ENCODE measurements around the gene ATP5F1D.

Gene ATP5F1D

DNA sequence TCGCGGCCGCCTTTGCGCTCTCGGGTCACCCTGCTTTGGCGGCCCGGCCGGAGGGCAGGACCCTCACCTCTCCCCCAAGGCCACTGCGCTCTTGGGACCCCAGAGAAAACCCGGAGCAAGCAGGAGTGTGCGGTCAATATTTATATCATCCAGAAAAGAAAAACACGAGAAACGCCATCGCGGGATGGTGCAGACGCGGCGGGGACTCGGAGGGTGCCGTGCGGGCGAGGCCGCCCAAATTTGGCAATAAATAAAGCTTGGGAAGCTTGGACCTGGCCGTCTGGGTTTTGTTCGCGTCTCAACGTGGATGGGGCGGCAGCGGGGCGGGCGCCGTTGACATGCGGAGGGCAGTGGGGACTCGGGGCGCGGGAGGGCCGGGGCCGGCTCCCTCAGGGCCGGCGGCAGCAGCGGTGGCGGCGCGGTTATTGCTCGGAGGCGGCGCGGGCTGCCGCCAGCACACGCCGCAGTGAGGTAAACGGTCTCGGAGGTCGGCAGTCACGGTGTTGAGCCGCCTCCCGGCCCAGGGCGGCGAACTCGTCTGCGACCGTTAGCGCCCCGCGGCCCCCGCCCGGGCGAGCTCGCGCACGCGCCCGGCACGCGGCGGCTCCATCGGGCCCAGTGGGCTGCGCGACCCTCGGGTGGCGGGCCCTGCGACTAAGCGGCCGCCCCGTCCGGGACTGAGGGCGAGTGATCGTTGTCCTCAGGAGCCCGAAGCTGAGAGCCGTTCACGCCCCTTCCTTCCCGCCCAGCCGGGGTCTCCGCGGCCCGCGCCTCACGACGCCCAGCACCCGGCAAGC is 13.2 kb upstream of the ATP5F1D start:
- H3K4me3 ChIP-seq (ENCODE audit: low read depth, low read length), result no peak overlapping the region
- H3K27me3 ChIP-seq (ENCODE audit: insufficient read depth, low read length), result no peaks in the 10 kb centered on the region
- no peaks in the 10 kb centered on the region for H3K4me1 ChIP-seq (ENCODE audit: control insufficient read depth, insufficient read depth, low read length, unreplicated experiment)
- H2AFZ ChIP-seq (ENCODE audit: low read length, unreplicated experiment), result no peak overlapping the region
- H3K79me2 ChIP-seq (ENCODE audit: control insufficient read depth, insufficient read depth, low read length, unreplicated experiment), result no peaks in the 10 kb centered on the region
- no peaks in the 10 kb centered on the region for H3K36me3 ChIP-seq (ENCODE audit: insufficient read depth, low read length)
- no peak overlapping the region for H3K27ac ChIP-seq (ENCODE audit: low read depth, low read length)

DNA sequence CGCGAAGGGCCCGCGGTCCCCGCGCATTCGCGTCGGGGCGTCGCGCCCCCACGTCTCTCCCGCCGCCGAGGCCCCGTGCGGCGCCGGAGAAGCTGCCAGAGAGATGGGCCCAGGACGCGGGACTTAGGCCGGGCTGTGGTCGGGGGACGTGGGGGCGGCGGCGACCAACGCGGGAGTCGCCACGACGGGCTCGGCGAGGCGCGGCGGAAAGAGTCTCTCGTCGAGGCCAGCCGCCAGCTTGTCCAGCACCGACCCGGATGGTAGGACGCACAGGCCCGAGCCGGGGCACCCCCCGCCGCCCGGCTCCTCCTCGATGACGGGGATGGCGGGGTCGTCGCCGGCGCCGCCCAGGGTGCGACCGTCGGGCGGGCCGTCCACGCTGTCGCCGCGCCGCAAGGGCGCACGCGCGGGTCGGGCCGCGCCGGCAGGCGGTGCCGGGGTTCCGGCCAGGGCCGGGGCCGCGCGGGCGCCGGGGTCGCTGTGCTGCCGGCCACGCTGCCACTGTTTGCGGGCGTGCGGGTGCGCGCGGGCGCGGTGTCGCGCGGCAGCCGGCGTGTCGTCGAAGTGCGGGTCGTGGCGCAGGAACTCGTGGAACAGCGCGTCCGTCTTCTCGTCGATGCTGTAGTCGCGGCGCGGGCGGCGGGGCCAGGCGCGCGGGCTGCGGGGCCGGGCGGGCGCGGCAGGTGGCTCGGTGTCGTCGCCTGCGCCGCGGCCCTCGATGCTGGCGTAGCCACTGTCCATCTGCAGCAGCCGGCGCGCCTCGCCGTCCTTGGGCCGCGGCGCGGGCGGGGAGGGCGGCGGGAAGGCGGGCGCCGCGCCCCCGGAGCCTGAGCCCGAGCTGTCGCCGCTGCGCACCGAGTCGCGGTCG is 12.3 kb upstream of the ATP5F1D start:
- Histone ChIP-seq H3K4me3 (ENCODE audit: low read depth, low read length) (no peak overlapping the region), H3K27me3 (ENCODE audit: insufficient read depth, low read length) (no peaks in the 10 kb centered on the region), H3K27ac (ENCODE audit: low read depth, low read length) (no peak overlapping the region), H3K79me2 (ENCODE audit: control insufficient read depth, insufficient read depth, low read length, unreplicated experiment) (no peaks in the 10 kb centered on the region), H2AFZ (ENCODE audit: low read length, unreplicated experiment) (no peak overlapping the region), H3K4me1 (ENCODE audit: control insufficient read depth, insufficient read depth, low read length, unreplicated experiment) (no peaks in the 10 kb centered on the region), H3K36me3 (ENCODE audit: insufficient read depth, low read length) (no peaks in the 10 kb centered on the region)

DNA sequence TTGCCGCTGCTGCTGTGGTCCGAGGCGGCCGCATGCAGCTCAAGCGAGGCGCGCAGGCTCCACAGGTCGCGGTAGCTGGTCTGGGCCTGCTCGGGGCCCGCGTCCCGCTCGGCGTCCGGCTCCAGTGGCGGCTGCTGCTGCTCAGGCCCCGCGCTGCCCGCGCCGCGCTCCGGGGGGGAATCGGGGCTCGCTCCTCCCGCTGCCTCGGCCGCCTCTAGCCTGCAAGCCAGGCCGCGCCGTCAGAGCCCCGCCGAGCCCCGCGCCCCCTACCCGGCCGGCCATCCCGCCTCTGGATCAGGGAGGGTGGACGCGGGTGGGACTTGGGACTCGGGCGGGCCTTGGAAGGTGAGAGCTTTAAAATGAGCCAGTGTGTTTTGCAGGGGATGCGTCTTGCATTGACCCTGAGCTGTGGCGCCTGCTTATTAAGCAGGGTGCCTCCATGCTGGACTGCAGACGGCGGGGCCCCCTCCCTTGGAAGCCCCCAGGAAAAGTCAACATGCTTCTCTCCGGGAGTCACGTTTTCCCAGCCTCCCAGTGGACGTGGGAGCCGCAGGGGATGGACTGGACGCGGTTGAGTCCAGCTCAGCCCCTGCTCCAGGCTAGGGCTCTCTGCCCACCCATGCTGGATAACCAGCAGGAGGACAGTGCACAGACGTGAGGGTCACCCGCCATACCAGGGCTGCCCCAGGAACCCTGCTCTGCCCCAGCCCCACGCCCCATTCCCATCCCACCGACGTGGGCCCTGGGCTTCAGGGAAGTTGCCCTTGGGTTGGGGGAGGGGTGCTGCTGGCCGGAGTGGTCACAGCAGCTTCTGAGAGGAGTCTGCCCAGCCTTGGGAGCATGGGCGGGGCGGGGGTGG is 11.4 kb upstream of the ATP5F1D start:
- Histone ChIP-seq H3K79me2 (ENCODE audit: control insufficient read depth, insufficient read depth, low read length, unreplicated experiment) (no peaks in the 10 kb centered on the region), H3K27me3 (ENCODE audit: insufficient read depth, low read length) (no peaks in the 10 kb centered on the region), H3K27ac (ENCODE audit: low read depth, low read length) (no peak overlapping the region), H2AFZ (ENCODE audit: low read length, unreplicated experiment) (no peak overlapping the region), H3K36me3 (ENCODE audit: insufficient read depth, low read length) (no peaks in the 10 kb centered on the region), H3K4me1 (ENCODE audit: control insufficient read depth, insufficient read depth, low read length, unreplicated experiment) (no peaks in the 10 kb centered on the region), H3K4me3 (ENCODE audit: low read depth, low read length) (no peak overlapping the region)

DNA sequence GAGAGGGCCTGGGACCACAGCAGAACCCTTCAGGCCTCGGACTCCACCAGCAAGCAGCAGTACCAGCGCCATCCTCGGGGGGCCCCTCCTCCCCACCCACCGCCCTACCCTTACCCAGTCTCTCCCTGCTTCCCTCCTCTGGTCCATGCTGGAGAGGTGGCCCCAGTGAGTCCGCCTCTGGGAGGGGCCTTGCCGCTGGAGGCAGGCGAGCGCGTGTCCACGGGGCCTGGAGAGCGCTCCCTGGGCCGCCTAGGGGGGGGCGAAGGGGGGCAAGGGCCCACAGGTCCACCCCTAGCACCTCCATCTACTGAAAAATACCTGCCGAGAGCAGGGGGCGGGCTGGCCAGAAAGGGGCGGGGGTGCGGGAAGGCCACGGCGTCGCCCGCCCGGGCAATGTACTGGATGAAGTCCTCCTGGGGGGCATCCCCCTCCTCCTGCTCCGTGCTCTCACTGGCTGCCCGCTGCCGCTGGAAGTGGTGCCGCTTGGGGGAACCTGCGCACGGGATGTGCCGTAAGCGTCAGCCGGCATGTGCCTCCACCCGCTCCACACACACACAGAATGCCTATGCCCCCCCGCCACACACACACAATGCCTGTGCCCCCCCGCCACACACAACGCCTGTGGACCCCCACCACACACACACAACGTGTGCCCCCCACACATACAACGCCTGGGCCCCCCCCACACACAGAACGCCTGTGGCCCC is 10.6 kb upstream of the ATP5F1D start:
- no peaks in the 10 kb centered on the region for H3K79me2 ChIP-seq (ENCODE audit: control insufficient read depth, insufficient read depth, low read length, unreplicated experiment)
- no peaks in the 10 kb centered on the region for H3K27me3 ChIP-seq (ENCODE audit: insufficient read depth, low read length)
- peaks cover 1% of the 10 kb centered on the region for H3K4me1 ChIP-seq (ENCODE audit: control insufficient read depth, insufficient read depth, low read length, unreplicated experiment)
- H3K4me3 ChIP-seq (ENCODE audit: low read depth, low read length), result no peak overlapping the region
- H3K36me3 ChIP-seq (ENCODE audit: insufficient read depth, low read length), result no peaks in the 10 kb centered on the region
- H2AFZ ChIP-seq (ENCODE audit: low read length, unreplicated experiment), result no peak overlapping the region
- H3K27ac ChIP-seq (ENCODE audit: low read depth, low read length), result no peak overlapping the region

DNA sequence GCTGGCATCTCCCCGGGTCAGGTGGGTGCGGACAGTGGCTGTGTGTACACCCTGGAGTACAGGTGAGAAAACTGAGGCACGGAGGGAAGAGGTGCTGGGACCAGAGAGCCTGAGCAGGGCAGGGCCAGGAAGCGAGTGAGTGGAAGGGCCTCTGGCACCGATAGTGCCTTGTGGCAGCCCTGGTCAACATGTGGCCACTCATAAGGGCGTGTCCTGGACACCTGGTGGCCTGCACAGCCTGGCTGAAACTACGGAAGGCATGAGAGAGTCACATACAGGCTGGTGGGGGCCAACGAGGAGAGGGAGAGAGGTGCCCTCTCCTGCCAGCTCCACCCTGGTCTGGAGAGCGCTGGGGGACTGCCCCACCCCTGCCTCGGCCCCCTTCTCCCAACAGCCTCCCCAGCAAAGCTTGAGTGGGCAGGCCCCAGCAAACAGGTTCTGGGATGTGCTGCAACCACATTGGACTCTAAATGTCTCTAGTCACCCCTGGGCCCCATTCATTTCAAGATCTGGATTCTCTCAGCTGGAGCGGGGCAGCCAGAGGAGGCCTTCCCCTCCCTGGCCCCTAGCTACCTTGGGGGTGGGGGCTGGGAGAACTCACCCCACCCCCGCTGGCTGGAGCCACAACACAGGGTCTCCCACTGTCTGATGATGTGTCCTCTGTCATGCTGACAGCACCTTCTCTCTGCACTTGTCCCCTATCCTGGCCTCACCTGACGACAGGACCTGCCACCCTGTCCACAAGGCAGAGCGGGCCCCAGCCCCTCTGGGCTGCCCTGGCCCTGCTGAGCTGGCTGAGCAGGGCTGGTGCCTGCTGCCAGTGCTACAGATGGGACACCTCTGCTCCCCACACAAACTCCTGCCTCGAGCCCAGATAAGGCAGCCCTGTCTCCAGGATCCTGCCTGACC is 9.6 kb upstream of the ATP5F1D start:
- H3K27me3 ChIP-seq (ENCODE audit: insufficient read depth, low read length), result no peaks in the 10 kb centered on the region
- H3K4me1 ChIP-seq (ENCODE audit: control insufficient read depth, insufficient read depth, low read length, unreplicated experiment), result peaks cover 7% of the 10 kb centered on the region
- no peaks in the 10 kb centered on the region for H3K79me2 ChIP-seq (ENCODE audit: control insufficient read depth, insufficient read depth, low read length, unreplicated experiment)
- H3K27ac ChIP-seq (ENCODE audit: low read depth, low read length), result no peak overlapping the region
- H3K36me3 ChIP-seq (ENCODE audit: insufficient read depth, low read length), result no peaks in the 10 kb centered on the region
- no peak overlapping the region for H2AFZ ChIP-seq (ENCODE audit: low read length, unreplicated experiment)
- no peak overlapping the region for H3K4me3 ChIP-seq (ENCODE audit: low read depth, low read length)

DNA sequence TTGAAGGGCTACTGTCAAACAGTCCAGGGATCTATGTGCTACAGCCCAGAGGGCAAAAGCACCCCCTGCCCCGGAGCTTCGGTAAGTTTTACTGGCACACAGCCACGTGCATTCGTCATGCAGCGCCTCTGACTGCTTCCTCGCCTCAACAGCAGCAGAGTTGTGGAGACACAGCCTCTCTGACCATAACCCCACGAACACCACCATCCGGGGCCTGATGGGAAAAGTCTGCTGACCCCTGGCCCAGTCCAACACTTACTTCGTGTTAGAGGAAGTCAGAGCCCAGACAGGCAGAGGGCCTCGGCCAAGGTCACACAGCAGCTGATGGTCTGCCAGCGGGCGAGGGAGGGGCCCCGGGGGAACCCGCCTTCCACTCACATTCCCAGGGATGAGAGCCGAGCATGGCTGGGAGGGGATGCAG is 8.9 kb upstream of the ATP5F1D start:
- Histone ChIP-seq H3K4me1 (ENCODE audit: control insufficient read depth, insufficient read depth, low read length, unreplicated experiment) (peaks cover 7% of the 10 kb centered on the region), H3K27ac (ENCODE audit: low read depth, low read length) (no peak overlapping the region), H3K79me2 (ENCODE audit: control insufficient read depth, insufficient read depth, low read length, unreplicated experiment) (no peaks in the 10 kb centered on the region), H2AFZ (ENCODE audit: low read length, unreplicated experiment) (no peak overlapping the region), H3K4me3 (ENCODE audit: low read depth, low read length) (no peak overlapping the region), H3K36me3 (ENCODE audit: insufficient read depth, low read length) (no peaks in the 10 kb centered on the region), H3K27me3 (ENCODE audit: insufficient read depth, low read length) (no peaks in the 10 kb centered on the region)

DNA sequence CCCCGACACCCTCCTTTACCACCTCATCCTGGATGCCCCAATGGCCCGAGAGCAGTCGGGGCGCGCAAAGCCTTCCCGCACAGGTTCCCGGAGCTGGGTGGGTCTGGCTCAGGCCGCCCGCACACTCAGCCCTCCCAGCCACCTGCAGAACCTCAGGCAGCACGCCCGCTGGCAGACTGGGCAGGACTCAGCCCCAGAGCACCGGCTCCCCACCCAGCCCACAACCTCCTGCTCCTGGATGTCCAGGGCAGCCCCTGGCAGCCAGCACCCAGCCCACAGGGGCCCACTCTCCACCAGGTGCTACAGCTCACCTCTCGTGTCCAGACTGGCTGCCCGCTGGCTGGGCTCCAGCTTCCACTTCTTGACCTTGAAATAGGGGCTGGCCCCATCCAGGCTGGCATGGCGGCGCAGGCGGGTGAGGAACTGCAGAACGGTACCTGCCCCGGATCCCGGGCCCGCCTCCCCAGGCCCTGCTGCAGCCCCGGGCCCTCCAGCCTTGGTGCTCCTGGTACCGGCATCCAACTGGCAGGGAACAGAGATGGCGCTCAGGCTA is 8.4 kb upstream of the ATP5F1D start:
- H3K4me1 ChIP-seq (ENCODE audit: control insufficient read depth, insufficient read depth, low read length, unreplicated experiment), result peaks cover 7% of the 10 kb centered on the region

DNA sequence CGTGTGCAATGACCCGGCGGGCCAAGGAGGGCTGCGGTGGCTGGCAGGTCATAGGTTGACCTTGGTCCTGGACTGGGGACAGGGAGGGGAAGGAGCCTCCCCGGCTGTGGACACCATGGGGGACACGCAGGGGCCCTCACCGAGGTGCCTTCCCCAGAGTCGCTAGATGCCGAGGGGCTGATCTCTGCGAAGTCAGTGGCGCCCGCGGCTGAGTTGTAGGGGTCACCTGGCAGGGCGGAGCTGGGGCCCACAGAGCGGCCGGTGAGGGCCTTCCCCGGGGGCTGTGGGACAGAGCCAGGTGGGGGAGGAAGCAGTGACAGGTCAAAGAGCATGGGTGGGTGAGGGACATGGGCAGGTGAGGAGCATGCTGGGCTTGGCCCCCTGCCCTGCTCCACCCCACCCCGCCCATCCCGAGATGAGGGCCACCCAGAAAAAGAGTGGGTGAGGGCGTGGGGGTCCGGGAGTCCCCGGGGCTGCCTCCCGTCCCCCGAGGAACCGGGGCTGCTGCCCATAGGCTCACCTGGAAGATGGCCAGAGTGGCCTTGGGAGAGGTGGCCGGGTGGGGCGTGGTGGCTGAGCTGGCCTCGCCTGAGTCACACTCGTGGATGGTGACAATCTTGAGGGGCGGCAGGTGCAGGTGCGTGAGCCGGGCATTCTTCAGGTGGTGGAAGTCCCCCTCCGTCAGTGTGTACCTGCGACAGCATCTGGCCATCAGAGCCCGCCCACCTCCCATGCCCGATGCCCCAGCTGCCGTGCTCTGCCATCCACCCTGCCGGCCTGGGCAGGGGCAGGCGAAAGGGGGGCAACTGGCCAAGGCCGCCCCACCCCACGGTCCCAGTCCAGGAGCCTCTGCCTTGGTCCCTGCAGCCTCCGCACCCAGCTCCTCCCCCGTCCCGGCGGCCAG is 7.2 kb upstream of the ATP5F1D start:
- Histone ChIP-seq H3K27ac (ENCODE audit: low read depth, low read length) (no peak overlapping the region), H3K36me3 (ENCODE audit: insufficient read depth, low read length) (no peaks in the 10 kb centered on the region), H3K79me2 (ENCODE audit: control insufficient read depth, insufficient read depth, low read length, unreplicated experiment) (no peaks in the 10 kb centered on the region), H3K4me3 (ENCODE audit: low read depth, low read length) (no peak overlapping the region), H3K27me3 (ENCODE audit: insufficient read depth, low read length) (no peaks in the 10 kb centered on the region), H3K4me1 (ENCODE audit: control insufficient read depth, insufficient read depth, low read length, unreplicated experiment) (peaks cover 7% of the 10 kb centered on the region), H2AFZ (ENCODE audit: low read length, unreplicated experiment) (no peak overlapping the region)

More for the DNA sequence above, 8.4 kb upstream of the ATP5F1D start:
- no peak overlapping the region for H2AFZ ChIP-seq (ENCODE audit: low read length, unreplicated experiment)
- no peaks in the 10 kb centered on the region for H3K36me3 ChIP-seq (ENCODE audit: insufficient read depth, low read length)
- no peaks in the 10 kb centered on the region for H3K79me2 ChIP-seq (ENCODE audit: control insufficient read depth, insufficient read depth, low read length, unreplicated experiment)
- no peak overlapping the region for H3K4me3 ChIP-seq (ENCODE audit: low read depth, low read length)
- H3K27me3 ChIP-seq (ENCODE audit: insufficient read depth, low read length), result no peaks in the 10 kb centered on the region
- H3K27ac ChIP-seq (ENCODE audit: low read depth, low read length), result no peak overlapping the region
